Activated CD4-positive, alpha-beta memory T cell treated with anti-CD3 and anti-CD28 coated beads for 36 hours (primary cell): ENCODE results near the gene ASTN2. TPM values are rescaled to one million over a fixed set of nuclear protein-coding genes. Genes with fewer than 3 reads are reported as not detected.

Experiments used
- CTCF ChIA-PET: fragments of 350-600 bp; sonication (Branson Sonifier 250); formaldehyde crosslinking; loops from one replicate; lab custom pipeline; 2021; ENCODE audit warnings: antibody characterized with exemption, inconsistent platforms; lab: Charles Lee
- POLR2A ChIA-PET: fragments of 350-600 bp; sonication (Branson Sonifier 250); formaldehyde crosslinking; loops from one replicate; lab custom pipeline; 2021; ENCODE audit warnings: antibody characterized with exemption; lab: Charles Lee
- DNase-seq: peaks from one replicate; pipeline ENCODE4 v3.0.0-alpha.2; 2020
- H3K27ac Mint-ChIP-seq: one replicate; pipeline ENCODE4 v1.8.0; 2021; ENCODE audit warnings: mixed read lengths
- H3K27me3 Mint-ChIP-seq: one replicate; pipeline ENCODE4 v1.8.0; 2021; ENCODE audit warnings: mixed read lengths
- H3K36me3 Mint-ChIP-seq: one replicate; pipeline ENCODE4 v1.8.0; 2021; ENCODE audit warnings: mixed read lengths
- H3K4me1 Mint-ChIP-seq: one replicate; pipeline ENCODE4 v1.8.0; 2021; ENCODE audit warnings: low read depth, mixed read lengths
- H3K4me3 Mint-ChIP-seq: one replicate; pipeline ENCODE4 v1.8.0; 2021; ENCODE audit warnings: mild to moderate bottlenecking, mixed read lengths
- H3K9me3 Mint-ChIP-seq: one replicate; pipeline ENCODE4 v1.8.0; 2021; ENCODE audit warnings: mixed read lengths
- intact Hi-C: fragments of 100-400 bp; cut with micrococcal nuclease; formaldehyde crosslinking; loops from one replicate; pipeline ENCODE4 v1.15.1; 2023
- total RNA-seq, 2 experiments: library from RNA; stranded (reverse); gene quantifications; one replicate each; pipeline ENCODE4 v1.2.3, GENCODE V29; 2021

The ASTN2 gene
- total RNA-seq, 2 experiments from 2014 or later: 3.3 to 3.4 TPM

GRCh38 chr9:117046666-117047327, 368.1 kb downstream of the ASTN2 start:
- no peak for DNase-seq
- intact Hi-C loops: no loop called here
- Mint-ChIP-seq H3K9me3 (peaks cover under 1% of the 10 kb centered on the region), H3K36me3 (no peaks in the 10 kb centered on the region), H3K4me1 (no peaks in the 10 kb centered on the region), H3K4me3 (no peak overlapping the region), H3K27me3 (no peaks in the 10 kb centered on the region), H3K27ac (no peak overlapping the region)
- ChIA-PET CTCF (no interaction called here), POLR2A (no interaction called here)

GRCh38 chr9:117044241-117044640, 370.6 kb downstream of the ASTN2 start:
- peaks cover 5% of the 10 kb centered on the region for H3K9me3 Mint-ChIP-seq
- no peak overlapping the region for H3K27ac Mint-ChIP-seq
- no peaks in the 10 kb centered on the region for H3K4me1 Mint-ChIP-seq
- DNase-seq: no peak
- POLR2A ChIA-PET: no interaction called here
- intact Hi-C loops: no loop called here
- CTCF ChIA-PET: no interaction called here
- H3K4me3 Mint-ChIP-seq: no peak overlapping the region
- H3K36me3 Mint-ChIP-seq: no peaks in the 10 kb centered on the region
- no peaks in the 10 kb centered on the region for H3K27me3 Mint-ChIP-seq

GRCh38 chr9:117043159-117043558, 371.7 kb downstream of the ASTN2 start:
- DNase-seq: no peak
- H3K4me1 Mint-ChIP-seq: no peaks in the 10 kb centered on the region
- H3K9me3 Mint-ChIP-seq: peaks cover 5% of the 10 kb centered on the region
- H3K36me3 Mint-ChIP-seq: no peaks in the 10 kb centered on the region
- H3K27ac Mint-ChIP-seq: no peak overlapping the region
- CTCF ChIA-PET: no interaction called here
- no peak overlapping the region for H3K4me3 Mint-ChIP-seq
- POLR2A ChIA-PET: no interaction called here
- H3K27me3 Mint-ChIP-seq: no peaks in the 10 kb centered on the region
- intact Hi-C loops: no loop called here

- Mint-ChIP-seq H3K4me1 (no peaks in the 10 kb centered on the region), H3K27me3 (no peaks in the 10 kb centered on the region), H3K27ac (no peak overlapping the region), H3K4me3 (no peak overlapping the region), H3K36me3 (no peaks in the 10 kb centered on the region), H3K9me3 (no peaks in the 10 kb centered on the region)
- ChIA-PET CTCF (no interaction called here), POLR2A (no interaction called here)
- no peak for DNase-seq
- intact Hi-C loops: no loop called here
Observed at GRCh38 chr9:117035546-117035945, 379.3 kb downstream of the ASTN2 start.

- ChIA-PET POLR2A (no interaction called here), CTCF (no interaction called here)
- Mint-ChIP-seq H3K27ac (no peak overlapping the region), H3K4me3 (no peak overlapping the region), H3K36me3 (no peaks in the 10 kb centered on the region), H3K4me1 (no peaks in the 10 kb centered on the region), H3K9me3 (no peaks in the 10 kb centered on the region), H3K27me3 (no peaks in the 10 kb centered on the region)
- intact Hi-C loops: no loop called here
- no peak for DNase-seq
Observed at GRCh38 chr9:117034866-117035265, 380.0 kb downstream of the ASTN2 start.

GRCh38 chr9:117030254-117030768, 384.5 kb downstream of the ASTN2 start:
- ChIA-PET CTCF (no interaction called here), POLR2A (no interaction called here)
- H3K9me3 Mint-ChIP-seq: peaks cover under 1% of the 10 kb centered on the region
- H3K4me3 Mint-ChIP-seq: no peak overlapping the region
- H3K4me1 Mint-ChIP-seq: no peaks in the 10 kb centered on the region
- DNase-seq: no peak
- no peak overlapping the region for H3K27ac Mint-ChIP-seq
- H3K36me3 Mint-ChIP-seq: no peaks in the 10 kb centered on the region
- H3K27me3 Mint-ChIP-seq: no peaks in the 10 kb centered on the region
- intact Hi-C loops: no loop called here

GRCh38 chr9:117029341-117029740, 385.5 kb downstream of the ASTN2 start:
- Mint-ChIP-seq H3K36me3 (no peaks in the 10 kb centered on the region), H3K27me3 (no peaks in the 10 kb centered on the region), H3K9me3 (peaks cover 6% of the 10 kb centered on the region), H3K27ac (no peak overlapping the region), H3K4me3 (no peak overlapping the region), H3K4me1 (no peaks in the 10 kb centered on the region)
- intact Hi-C loops: no loop called here
- no peak for DNase-seq
- CTCF ChIA-PET: no interaction called here
- POLR2A ChIA-PET: no interaction called here

GRCh38 chr9:117028103-117028858, 386.6 kb downstream of the ASTN2 start:
- no peak overlapping the region for H3K4me3 Mint-ChIP-seq
- H3K4me1 Mint-ChIP-seq: no peaks in the 10 kb centered on the region
- no peaks in the 10 kb centered on the region for H3K36me3 Mint-ChIP-seq
- H3K27me3 Mint-ChIP-seq: no peaks in the 10 kb centered on the region
- H3K9me3 Mint-ChIP-seq: peaks cover 6% of the 10 kb centered on the region
- DNase-seq: no peak
- POLR2A ChIA-PET: no interaction called here
- intact Hi-C loops: no loop called here
- CTCF ChIA-PET: no interaction called here
- H3K27ac Mint-ChIP-seq: no peak overlapping the region

- Mint-ChIP-seq H3K9me3 (peaks cover 6% of the 10 kb centered on the region), H3K27me3 (no peaks in the 10 kb centered on the region), H3K4me3 (no peak overlapping the region), H3K4me1 (no peaks in the 10 kb centered on the region), H3K36me3 (no peaks in the 10 kb centered on the region), H3K27ac (no peak overlapping the region)
- intact Hi-C loops: no loop called here
- CTCF ChIA-PET: no interaction called here
- POLR2A ChIA-PET: no interaction called here
- DNase-seq: no peak
Observed at GRCh38 chr9:117021906-117022305, 393.0 kb downstream of the ASTN2 start.

GRCh38 chr9:117018966-117019617, 395.8 kb downstream of the ASTN2 start:
- H3K9me3 Mint-ChIP-seq: no peaks in the 10 kb centered on the region
- no peaks in the 10 kb centered on the region for H3K4me1 Mint-ChIP-seq
- ChIA-PET POLR2A (no interaction called here), CTCF (no interaction called here)
- no peak for DNase-seq
- H3K4me3 Mint-ChIP-seq: no peak overlapping the region
- H3K27ac Mint-ChIP-seq: no peak overlapping the region
- intact Hi-C loops: no loop called here
- H3K27me3 Mint-ChIP-seq: no peaks in the 10 kb centered on the region
- H3K36me3 Mint-ChIP-seq: no peaks in the 10 kb centered on the region

- POLR2A ChIA-PET: no interaction called here
Observed at GRCh38 chr9:117017414-117017985, 397.4 kb downstream of the ASTN2 start.

GRCh38 chr9:117014061-117014460, 400.8 kb downstream of the ASTN2 start:
- H3K27me3 Mint-ChIP-seq: no peaks in the 10 kb centered on the region
- CTCF ChIA-PET: no interaction called here

More at GRCh38 chr9:117017414-117017985, 397.4 kb downstream of the ASTN2 start:
- Mint-ChIP-seq H3K36me3 (no peaks in the 10 kb centered on the region), H3K4me3 (no peak overlapping the region), H3K9me3 (no peaks in the 10 kb centered on the region), H3K27me3 (no peaks in the 10 kb centered on the region), H3K27ac (no peak overlapping the region), H3K4me1 (no peaks in the 10 kb centered on the region)
- DNase-seq: no peak
- intact Hi-C loops: no loop called here
- CTCF ChIA-PET: no interaction called here

More at GRCh38 chr9:117014061-117014460, 400.8 kb downstream of the ASTN2 start:
- no peak for DNase-seq
- Mint-ChIP-seq H3K4me1 (no peaks in the 10 kb centered on the region), H3K27ac (no peak overlapping the region), H3K9me3 (peaks cover 4% of the 10 kb centered on the region), H3K36me3 (no peaks in the 10 kb centered on the region), H3K4me3 (no peak overlapping the region)
- POLR2A ChIA-PET: no interaction called here
- intact Hi-C loops: no loop called here
